Naive thymus-derived CD8-positive, alpha-beta T cell (primary cell): ENCODE measurements around the gene RGS6. TPM values are rescaled to one million over a fixed set of nuclear protein-coding genes. Genes with fewer than 3 reads are reported as not detected.

Source experiments
- ATAC-seq, 2 donors: fragments of 150-1000 bp; cut with Tn5 transposase in 1 of 2; sonication (Bioruptor Pico), chemical (Tn5 transposase) in 1 of 2; 1 replicate in 1 of 2; 2 replicates in 1 of 2; pipeline ENCODE4 v1.10.0; 2021; ENCODE audit warnings: mild to moderate bottlenecking in 2 of 2, moderate library complexity in 2 of 2
- POLR2A ChIA-PET: fragments of 350-600 bp; sonication (Branson Sonifier 250); formaldehyde crosslinking; loops from one replicate; lab custom pipeline; 2021; ENCODE audit warnings: antibody characterized with exemption; lab: Charles Lee
- DNase-seq, 10 donors: peaks; one replicate each; pipeline versions ENCODE4 v3.0.0 to v3.0.0-alpha.2; 2020 to 2022
- H3K27ac Mint-ChIP-seq, 10 donors: one replicate each; pipeline ENCODE4 v1.8.0; 2020 to 2022; ENCODE audit warnings: mild to moderate bottlenecking in 10 of 10, mixed read lengths in 10 of 10, moderate library complexity in 4 of 10, inconsistent platforms in 1 of 10
- H3K27me3 Mint-ChIP-seq, 5 donors: one replicate each; pipeline ENCODE4 v1.8.0; 2021 to 2022; ENCODE audit warnings: mixed read lengths in 5 of 5
- H3K36me3 Mint-ChIP-seq, 3 donors: one replicate each; pipeline ENCODE4 v1.8.0; 2020 to 2022; ENCODE audit warnings: mixed read lengths in 3 of 3, mild to moderate bottlenecking in 2 of 3, inconsistent platforms in 1 of 3
- H3K4me1 Mint-ChIP-seq, 4 donors: one replicate each; pipeline ENCODE4 v1.8.0; 2021 to 2022; ENCODE audit warnings: mixed read lengths in 4 of 4
- H3K4me3 Mint-ChIP-seq, 10 donors: one replicate each; pipeline ENCODE4 v1.8.0; 2020 to 2022; ENCODE audit warnings: mild to moderate bottlenecking in 10 of 10, mixed read lengths in 10 of 10, moderate library complexity in 6 of 10, inconsistent platforms in 1 of 10
- H3K9me3 Mint-ChIP-seq, 9 donors: one replicate each; pipeline ENCODE4 v1.8.0; 2020 to 2022; ENCODE audit warnings: mixed read lengths in 9 of 9, mild to moderate bottlenecking in 3 of 9, inconsistent platforms in 1 of 9, moderate library complexity in 1 of 9
- polyA plus RNA-seq, 3 donors: library from polyadenylated mRNA; unstranded; fragments of 300-500 nt; fragmentation: Illumina TruSeq; gene quantifications; one replicate each; pipeline ENCODE4 v1.2.3, GENCODE V29; 2021
- total RNA-seq, 8 experiments: library from RNA in 2 of 8; stranded (reverse) in 2 of 8; gene quantifications; one replicate each; pipeline ENCODE4 v1.2.3 and lab custom pipeline; 2021 to 2026

Gene RGS6
- total and polyA plus RNA-seq, 5 experiments from 2014 or later: not detected

- no peaks in the 10 kb centered on the region for H3K4me1 Mint-ChIP-seq
- no peak overlapping the region for H3K27ac Mint-ChIP-seq
- peaks cover 0 to 13% (median 6%) of the 10 kb centered on the region in 9 donors for H3K9me3 Mint-ChIP-seq
These were observed 20.4 kb downstream of the RGS6 start for GRCh38 chr14:71952381-71953363.

GRCh38 chr14:71956920-71957563 is 24.8 kb downstream of the RGS6 start:
- ATAC-seq: no peak
- no peak for DNase-seq
- POLR2A ChIA-PET: no interaction called here
- H3K4me3 Mint-ChIP-seq: no peak overlapping the region
- no peaks in the 10 kb centered on the region for H3K4me1 Mint-ChIP-seq
- H3K9me3 Mint-ChIP-seq: peaks cover 0 to 3% (median 0%) of the 10 kb centered on the region in 9 donors
- peaks cover 17 to 51% (median 19%) of the 10 kb centered on the region in 5 donors for H3K27me3 Mint-ChIP-seq
- H3K36me3 Mint-ChIP-seq: no peaks in the 10 kb centered on the region
- no peak overlapping the region for H3K27ac Mint-ChIP-seq

More at GRCh38 chr14:71952381-71953363, 20.4 kb downstream of the RGS6 start:
- Mint-ChIP-seq H3K4me3 (no peak overlapping the region), H3K27me3 (peaks cover 17 to 68% (median 33%) of the 10 kb centered on the region in 5 donors), H3K36me3 (peaks cover 0 to 5% (median 0%) of the 10 kb centered on the region in 3 donors)
- ATAC-seq: no peak
- DNase-seq: no peak
- POLR2A ChIA-PET: no interaction called here

DNA sequence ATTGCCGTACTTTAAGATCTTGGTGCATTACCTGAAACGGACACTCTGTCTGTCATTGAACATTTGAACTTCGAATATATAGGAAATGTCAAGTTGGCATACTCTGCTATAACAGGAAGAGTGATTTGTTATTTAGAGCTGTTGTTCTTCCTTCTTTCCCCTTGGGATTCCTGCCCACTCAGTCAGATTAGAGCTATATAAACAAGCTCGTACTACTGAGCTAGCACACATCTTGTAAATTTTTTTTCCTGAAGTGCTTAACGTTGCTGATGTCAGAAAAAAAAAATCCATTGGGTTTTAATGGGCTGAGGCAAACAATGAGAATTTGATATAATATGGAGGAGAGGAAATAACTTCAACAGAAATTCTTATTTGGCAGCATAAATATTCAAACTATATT is 26.8 kb downstream of the RGS6 start:
- Mint-ChIP-seq H3K27ac (no peak overlapping the region), H3K27me3 (peaks cover 17 to 51% (median 19%) of the 10 kb centered on the region in 5 donors), H3K4me3 (no peak overlapping the region), H3K9me3 (peaks cover 0 to 3% (median 0%) of the 10 kb centered on the region in 9 donors), H3K4me1 (no peaks in the 10 kb centered on the region), H3K36me3 (no peaks in the 10 kb centered on the region)
- DNase-seq (no peak), ATAC-seq (no peak)
- POLR2A ChIA-PET: no interaction called here

DNA sequence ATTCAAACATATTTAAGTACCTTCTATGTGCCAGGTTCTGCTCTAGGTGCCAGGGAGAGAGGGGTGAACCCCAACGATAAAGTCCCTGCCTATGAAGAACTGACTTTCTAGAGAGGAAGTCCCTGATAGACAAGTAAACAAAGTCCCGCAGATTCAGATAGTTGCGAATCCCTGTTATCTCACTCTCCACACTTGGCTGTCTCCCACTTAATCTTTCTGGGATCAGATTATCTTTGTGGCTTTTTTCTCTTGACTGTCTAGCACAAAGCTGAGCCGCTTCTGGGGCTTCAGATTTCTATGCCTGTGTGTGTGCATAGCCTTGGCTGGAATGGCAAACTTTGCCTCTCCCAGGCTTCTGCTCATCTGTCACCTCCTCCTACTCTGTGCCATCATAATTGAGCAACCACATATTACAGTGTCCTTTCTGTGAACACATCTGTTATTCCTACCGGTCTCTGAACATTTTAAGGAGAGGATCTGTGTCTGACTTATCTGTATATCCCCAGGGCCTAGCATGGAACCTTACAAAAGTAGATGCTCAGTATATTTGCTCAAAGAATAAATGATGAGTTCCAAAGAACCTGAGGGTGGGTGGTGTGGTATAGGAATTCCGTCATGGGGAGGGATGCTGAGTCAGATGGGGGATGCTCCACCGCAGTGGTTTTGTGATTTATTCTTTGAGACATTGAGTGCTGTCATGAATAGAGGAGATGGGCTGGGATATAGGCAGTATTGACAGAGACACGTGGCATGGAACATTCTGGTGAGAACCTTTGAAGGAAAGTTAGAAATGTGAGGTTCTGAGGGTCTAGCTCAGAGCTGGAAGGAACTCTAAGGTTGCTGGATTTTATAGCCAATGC is 28.5 kb downstream of the RGS6 start:
- ATAC-seq (no peak), DNase-seq (no peak)
- Mint-ChIP-seq H3K36me3 (no peaks in the 10 kb centered on the region), H3K4me1 (no peaks in the 10 kb centered on the region), H3K27ac (no peak overlapping the region), H3K27me3 (peaks cover 20 to 41% (median 20%) of the 10 kb centered on the region in 5 donors), H3K9me3 (no peaks in the 10 kb centered on the region), H3K4me3 (no peak overlapping the region)
- POLR2A ChIA-PET: no interaction called here

DNA sequence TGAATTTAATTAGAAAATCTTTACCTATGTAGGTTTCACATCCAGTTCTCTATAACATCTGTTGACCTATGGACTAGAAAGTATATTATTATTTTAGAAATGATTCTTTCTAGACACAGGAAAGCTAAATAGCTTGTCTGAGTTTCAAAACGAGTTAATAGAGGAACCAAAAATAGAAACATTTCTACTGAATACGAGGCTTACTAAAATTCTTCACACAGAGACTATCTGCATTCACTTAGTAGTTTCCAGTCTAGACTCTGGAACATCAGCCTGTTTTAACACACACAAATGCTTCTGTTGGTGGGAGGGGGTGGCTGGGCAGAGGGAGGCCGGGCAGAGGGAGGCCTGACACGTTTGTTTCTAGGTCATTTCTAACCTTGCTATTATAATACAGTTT is 29.7 kb downstream of the RGS6 start:
- H3K4me1 Mint-ChIP-seq: no peaks in the 10 kb centered on the region
- no peak overlapping the region for H3K27ac Mint-ChIP-seq
- POLR2A ChIA-PET: no interaction called here
- H3K9me3 Mint-ChIP-seq: no peaks in the 10 kb centered on the region
- ATAC-seq: no peak
- no peaks in the 10 kb centered on the region for H3K36me3 Mint-ChIP-seq
- H3K27me3 Mint-ChIP-seq: peaks cover 11 to 28% (median 16%) of the 10 kb centered on the region in 5 donors
- DNase-seq: no peak
- no peak overlapping the region for H3K4me3 Mint-ChIP-seq

DNA sequence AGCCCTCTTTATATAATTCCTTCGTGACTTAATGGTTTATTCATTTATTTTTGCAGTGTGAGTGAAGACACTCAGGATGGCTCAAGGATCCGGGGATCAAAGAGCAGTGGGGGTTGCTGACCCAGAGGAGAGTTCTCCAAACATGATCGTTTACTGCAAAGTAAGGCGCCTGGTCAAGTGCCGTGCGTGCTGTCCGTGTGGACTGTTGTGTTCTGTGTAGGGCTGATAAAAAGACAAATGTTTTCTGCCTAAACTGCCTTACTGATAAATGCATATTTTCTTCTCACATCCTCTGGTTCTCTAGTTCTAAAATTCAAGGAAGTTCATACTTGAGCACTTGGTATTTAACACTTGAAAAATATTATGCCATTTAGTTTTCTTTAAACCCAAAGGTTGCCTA is 32.5 kb downstream of the RGS6 start:
- H3K4me3 Mint-ChIP-seq: no peak overlapping the region
- H3K27ac Mint-ChIP-seq: no peak overlapping the region
- no peak for DNase-seq
- no peaks in the 10 kb centered on the region for H3K36me3 Mint-ChIP-seq
- peaks cover 0 to 5% (median 0%) of the 10 kb centered on the region in 9 donors for H3K9me3 Mint-ChIP-seq
- H3K27me3 Mint-ChIP-seq: peaks cover 6 to 20% (median 16%) of the 10 kb centered on the region in 5 donors
- H3K4me1 Mint-ChIP-seq: no peaks in the 10 kb centered on the region
- ATAC-seq: no peak
- POLR2A ChIA-PET: no interaction called here

DNA sequence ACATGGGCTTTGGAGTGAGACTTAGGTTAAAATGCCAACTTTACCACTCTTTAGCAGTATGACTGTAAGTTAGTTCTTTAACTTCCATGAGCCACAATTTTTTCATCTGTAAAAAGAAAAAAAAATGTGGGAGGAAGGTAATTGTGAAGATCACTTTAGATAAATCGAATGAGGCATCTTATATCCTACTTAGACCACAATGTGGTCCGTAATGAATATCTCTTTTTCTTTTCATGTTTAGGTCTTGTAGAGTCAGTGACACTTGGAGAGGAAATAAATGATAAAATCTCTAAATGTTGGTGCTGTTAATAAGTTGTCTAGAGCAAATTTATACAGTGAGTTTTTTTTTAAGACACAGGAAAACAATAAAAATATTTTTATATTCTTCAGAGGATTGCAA is 34.3 kb downstream of the RGS6 start:
- Mint-ChIP-seq H3K4me1 (no peaks in the 10 kb centered on the region), H3K4me3 (no peak overlapping the region), H3K27ac (no peak overlapping the region), H3K27me3 (peaks cover 6 to 21% (median 17%) of the 10 kb centered on the region in 5 donors), H3K9me3 (peaks cover 0 to 17% (median 0%) of the 10 kb centered on the region in 9 donors), H3K36me3 (no peaks in the 10 kb centered on the region)
- ATAC-seq (no peak), DNase-seq (no peak)
- POLR2A ChIA-PET: no interaction called here

DNA sequence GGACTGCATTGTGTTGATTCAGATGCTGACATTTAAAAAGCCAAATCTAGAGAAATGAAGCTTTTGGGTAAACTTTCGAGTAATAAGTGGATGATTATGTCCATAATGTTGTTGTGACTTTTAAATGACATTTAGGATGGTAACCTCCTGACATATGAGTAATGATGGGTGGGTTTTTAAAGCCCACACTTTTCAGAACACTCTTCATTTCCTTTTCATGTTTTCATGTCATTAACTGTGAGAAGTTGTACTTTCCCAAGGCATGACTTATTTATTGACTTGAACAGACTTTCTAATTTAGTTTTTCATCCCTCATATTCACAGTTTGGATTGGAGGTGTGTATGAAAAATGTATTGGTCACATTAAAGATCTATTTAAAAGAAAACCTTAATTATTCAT is 35.5 kb downstream of the RGS6 start:
- POLR2A ChIA-PET: no interaction called here
- Mint-ChIP-seq H3K27me3 (peaks cover 6 to 28% (median 17%) of the 10 kb centered on the region in 5 donors), H3K4me3 (no peak overlapping the region), H3K4me1 (no peaks in the 10 kb centered on the region), H3K36me3 (no peaks in the 10 kb centered on the region), H3K27ac (peak overlapping the region in 1 of 10 donors; percentile 0), H3K9me3 (peaks cover 0 to 17% (median 0%) of the 10 kb centered on the region in 9 donors)
- DNase-seq: no peak
- no peak for ATAC-seq

GRCh38 chr14:71970272-71970671 is 38.0 kb downstream of the RGS6 start:
- peaks cover 4 to 26% (median 10%) of the 10 kb centered on the region in 5 donors for H3K27me3 Mint-ChIP-seq
- POLR2A ChIA-PET: no interaction called here
- H3K27ac Mint-ChIP-seq: no peak overlapping the region
- no peaks in the 10 kb centered on the region for H3K36me3 Mint-ChIP-seq
- H3K9me3 Mint-ChIP-seq: peaks cover 0 to 17% (median 0%) of the 10 kb centered on the region in 9 donors
- H3K4me3 Mint-ChIP-seq: no peak overlapping the region
- ATAC-seq: no peak
- DNase-seq: no peak
- no peaks in the 10 kb centered on the region for H3K4me1 Mint-ChIP-seq

DNA sequence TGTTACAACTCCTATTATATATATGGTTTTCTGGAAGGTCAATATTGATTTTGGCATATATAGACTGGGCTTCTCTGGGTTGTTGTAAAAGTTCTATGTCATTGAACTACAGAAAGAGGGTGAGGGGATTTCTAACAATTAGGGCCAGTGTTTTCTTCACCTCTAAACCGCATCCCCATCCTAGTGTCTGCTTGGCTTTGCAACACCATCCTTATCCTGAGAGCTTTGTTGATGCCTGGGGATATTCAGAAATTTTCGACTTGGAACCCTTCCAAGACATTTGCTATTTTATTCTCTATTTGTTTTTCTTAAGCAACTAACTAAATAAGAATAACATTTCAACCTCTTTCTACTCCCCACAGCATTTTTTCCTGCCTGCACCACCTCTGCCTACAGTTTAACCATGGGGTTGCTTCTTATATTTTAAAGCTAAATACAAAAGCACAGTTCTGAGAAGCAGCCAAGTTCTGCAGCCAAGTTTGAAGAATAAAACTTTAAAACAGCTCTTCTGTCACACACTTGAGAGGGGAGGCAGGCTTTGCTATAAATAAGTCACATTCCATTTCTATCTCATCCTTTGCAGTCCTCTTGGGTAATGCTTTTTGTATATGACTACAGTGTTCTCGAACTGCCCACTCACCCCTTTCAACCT is 53.4 kb downstream of the RGS6 start:
- POLR2A ChIA-PET: no interaction called here
- peaks cover 13 to 26% (median 20%) of the 10 kb centered on the region in 5 donors for H3K27me3 Mint-ChIP-seq
- H3K36me3 Mint-ChIP-seq: no peaks in the 10 kb centered on the region
- DNase-seq (no peak), ATAC-seq (no peak)
- no peak overlapping the region for H3K4me3 Mint-ChIP-seq
- H3K9me3 Mint-ChIP-seq: peaks cover 0 to 4% (median 0%) of the 10 kb centered on the region in 9 donors
- no peak overlapping the region for H3K27ac Mint-ChIP-seq
- no peaks in the 10 kb centered on the region for H3K4me1 Mint-ChIP-seq

- POLR2A ChIA-PET: no interaction called here
- no peak for ATAC-seq
- H3K4me3 Mint-ChIP-seq: no peak overlapping the region
- no peaks in the 10 kb centered on the region for H3K4me1 Mint-ChIP-seq
- no peak for DNase-seq
- H3K36me3 Mint-ChIP-seq: no peaks in the 10 kb centered on the region
- H3K27me3 Mint-ChIP-seq: peaks cover 3 to 11% (median 7%) of the 10 kb centered on the region in 5 donors
- H3K9me3 Mint-ChIP-seq: no peaks in the 10 kb centered on the region
- no peak overlapping the region for H3K27ac Mint-ChIP-seq
These were observed 56.2 kb downstream of the RGS6 start for GRCh38 chr14:71988476-71988875.

- H3K27ac Mint-ChIP-seq: no peak overlapping the region
- H3K27me3 Mint-ChIP-seq: peaks cover 2 to 6% (median 3%) of the 10 kb centered on the region in 5 donors
- H3K4me1 Mint-ChIP-seq: no peaks in the 10 kb centered on the region
- H3K4me3 Mint-ChIP-seq: no peak overlapping the region
- ATAC-seq: no peak
- H3K9me3 Mint-ChIP-seq: no peaks in the 10 kb centered on the region
- no peak for DNase-seq
- H3K36me3 Mint-ChIP-seq: no peaks in the 10 kb centered on the region
- POLR2A ChIA-PET: no interaction called here
These were observed 56.7 kb downstream of the RGS6 start for GRCh38 chr14:71988939-71989338.
